ENCODE data around the gene CALD1. TPM values are rescaled to one million over a fixed set of nuclear protein-coding genes. Genes with fewer than 3 reads are reported as not detected.
A peak's percentile ranks its signal among the peaks of the same experiment; 100 is the strongest.

CALD1 gene
- total and polyA plus RNA-seq, 8 donors: 137 to 248 (median 224) TPM

DNA sequence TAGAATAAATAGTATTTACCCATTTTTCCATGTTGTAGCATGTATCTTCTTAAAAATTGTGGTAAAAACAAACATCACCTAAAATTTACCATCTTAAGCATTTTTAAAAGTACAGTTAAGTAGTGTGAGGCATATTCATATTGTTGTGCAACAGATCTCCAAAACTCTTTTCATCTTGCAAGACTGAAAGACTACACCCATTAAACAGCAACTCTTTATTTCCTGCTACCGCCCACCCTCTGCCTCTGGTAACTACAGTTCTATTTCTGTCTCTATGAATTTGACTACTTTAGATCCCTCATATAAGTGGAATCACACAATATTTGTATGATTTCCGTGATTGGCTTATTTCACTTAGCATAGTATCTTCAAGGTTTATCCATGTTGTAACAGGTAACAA lies 166.8 kb downstream of the CALD1 start:
- Histone ChIP-seq H3K36me3 (peaks cover 0 to 14% of the 10 kb centered on the region in 2 donors), H3K27me3 (no peaks in the 10 kb centered on the region), H3K27ac (no peak overlapping the region), H3K9me3 (no peaks in the 10 kb centered on the region), H3K4me3 (no peak overlapping the region), H3K4me1 (peaks cover 0 to 5% of the 10 kb centered on the region in 2 donors)
- TF ChIP-seq, protein P1, sequence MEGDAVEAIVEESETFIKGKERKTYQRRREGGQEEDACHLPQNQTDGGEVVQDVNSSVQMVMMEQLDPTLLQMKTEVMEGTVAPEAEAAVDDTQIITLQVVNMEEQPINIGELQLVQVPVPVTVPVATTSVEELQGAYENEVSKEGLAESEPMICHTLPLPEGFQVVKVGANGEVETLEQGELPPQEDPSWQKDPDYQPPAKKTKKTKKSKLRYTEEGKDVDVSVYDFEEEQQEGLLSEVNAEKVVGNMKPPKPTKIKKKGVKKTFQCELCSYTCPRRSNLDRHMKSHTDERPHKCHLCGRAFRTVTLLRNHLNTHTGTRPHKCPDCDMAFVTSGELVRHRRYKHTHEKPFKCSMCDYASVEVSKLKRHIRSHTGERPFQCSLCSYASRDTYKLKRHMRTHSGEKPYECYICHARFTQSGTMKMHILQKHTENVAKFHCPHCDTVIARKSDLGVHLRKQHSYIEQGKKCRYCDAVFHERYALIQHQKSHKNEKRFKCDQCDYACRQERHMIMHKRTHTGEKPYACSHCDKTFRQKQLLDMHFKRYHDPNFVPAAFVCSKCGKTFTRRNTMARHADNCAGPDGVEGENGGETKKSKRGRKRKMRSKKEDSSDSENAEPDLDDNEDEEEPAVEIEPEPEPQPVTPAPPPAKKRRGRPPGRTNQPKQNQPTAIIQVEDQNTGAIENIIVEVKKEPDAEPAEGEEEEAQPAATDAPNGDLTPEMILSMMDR (IDR thresholded peaks at IDR 0.05): no peak
- no peak for DNase-seq
- intact Hi-C loops (cut with DNase I): no loop called here
- ATAC-seq: peak; percentile 32

DNA sequence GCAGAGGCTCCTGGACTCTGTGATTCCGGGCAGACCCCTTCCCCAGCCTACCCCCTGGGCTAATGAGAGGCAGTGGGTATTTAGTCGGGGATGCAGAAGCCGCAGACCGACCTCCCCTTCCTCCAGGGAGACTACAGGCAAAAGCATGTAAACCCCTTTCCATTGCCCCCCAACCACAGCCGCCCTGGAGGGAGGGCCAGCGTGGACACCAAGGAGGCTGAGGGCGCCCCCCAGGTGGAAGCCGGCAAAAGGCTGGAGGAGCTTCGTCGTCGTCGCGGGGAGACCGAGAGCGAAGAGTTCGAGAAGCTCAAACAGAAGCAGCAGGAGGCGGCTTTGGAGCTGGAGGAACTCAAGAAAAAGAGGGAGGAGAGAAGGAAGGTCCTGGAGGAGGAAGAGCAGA lies 167.9 kb downstream of the CALD1 start:
- DNase-seq (peak in 1 of 4 donors; percentile 70), ATAC-seq (no peak)
- Histone ChIP-seq H3K4me1 (no peaks in the 10 kb centered on the region), H3K36me3 (peaks cover 0 to 21% of the 10 kb centered on the region in 2 donors), H3K27ac (no peak overlapping the region), H3K4me3 (no peak overlapping the region), H3K9me3 (no peaks in the 10 kb centered on the region), H3K27me3 (no peaks in the 10 kb centered on the region)
- TF ChIP-seq, protein P1 (IDR thresholded peaks at IDR 0.05): no peak
- intact Hi-C loops (cut with DNase I): no loop called here

DNA sequence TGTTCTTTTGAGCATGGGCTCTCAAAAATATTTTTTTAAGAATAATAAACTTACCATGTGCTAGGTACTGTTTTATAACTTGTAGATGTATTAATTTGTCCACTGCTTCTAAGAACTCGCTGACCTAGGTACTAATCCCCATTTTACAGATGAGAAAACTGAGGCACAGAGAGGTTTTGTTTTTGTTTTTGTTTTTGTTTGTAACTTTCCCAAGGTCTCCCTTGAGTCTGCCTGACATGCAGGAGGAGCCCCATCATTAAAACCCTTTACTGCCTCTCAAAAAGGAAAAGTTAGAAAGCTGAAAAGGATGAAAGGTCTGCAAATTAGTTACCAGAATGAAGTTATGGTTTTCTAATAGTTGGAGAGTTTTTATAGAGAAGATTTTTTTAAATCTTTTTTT lies 168.4 kb downstream of the CALD1 start:
- no peaks in the 10 kb centered on the region for H3K9me3 ChIP-seq
- TF ChIP-seq, protein P1 (IDR thresholded peaks at IDR 0.05): no peak
- no peak overlapping the region for H3K4me3 ChIP-seq
- no peaks in the 10 kb centered on the region for H3K27me3 ChIP-seq
- DNase-seq (no peak), ATAC-seq (no peak)
- intact Hi-C loops (cut with DNase I): no loop called here
- no peak overlapping the region for H3K27ac ChIP-seq
- H3K36me3 ChIP-seq: peaks cover 0 to 22% of the 10 kb centered on the region in 2 donors
- H3K4me1 ChIP-seq: no peaks in the 10 kb centered on the region

DNA sequence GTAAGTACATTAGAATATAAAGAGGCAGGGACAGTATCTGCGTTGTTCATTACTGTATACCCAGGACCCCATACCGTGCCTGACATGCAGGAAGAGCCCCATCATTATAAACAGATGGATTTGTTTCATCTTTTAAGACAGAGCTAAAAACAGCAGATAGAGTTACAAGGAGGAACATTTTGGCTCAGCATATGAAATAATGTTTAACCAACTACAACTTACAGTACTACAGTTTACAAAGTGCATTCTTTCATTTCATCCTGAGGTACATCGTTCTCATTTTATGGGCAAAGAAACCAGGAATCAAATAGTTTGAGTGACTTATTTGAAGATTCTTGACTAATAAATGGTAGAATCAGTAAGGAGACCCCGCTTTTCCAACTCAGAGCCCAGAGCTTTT lies 168.8 kb downstream of the CALD1 start:
- Histone ChIP-seq H3K9me3 (no peaks in the 10 kb centered on the region), H3K27ac (no peak overlapping the region), H3K27me3 (no peaks in the 10 kb centered on the region), H3K4me1 (no peaks in the 10 kb centered on the region), H3K36me3 (peaks cover 0 to 25% of the 10 kb centered on the region in 2 donors), H3K4me3 (no peak overlapping the region)
- DNase-seq (no peak), ATAC-seq (no peak)
- intact Hi-C loops (cut with DNase I): no loop called here
- TF ChIP-seq, protein P1 (IDR thresholded peaks at IDR 0.05): no peak

DNA sequence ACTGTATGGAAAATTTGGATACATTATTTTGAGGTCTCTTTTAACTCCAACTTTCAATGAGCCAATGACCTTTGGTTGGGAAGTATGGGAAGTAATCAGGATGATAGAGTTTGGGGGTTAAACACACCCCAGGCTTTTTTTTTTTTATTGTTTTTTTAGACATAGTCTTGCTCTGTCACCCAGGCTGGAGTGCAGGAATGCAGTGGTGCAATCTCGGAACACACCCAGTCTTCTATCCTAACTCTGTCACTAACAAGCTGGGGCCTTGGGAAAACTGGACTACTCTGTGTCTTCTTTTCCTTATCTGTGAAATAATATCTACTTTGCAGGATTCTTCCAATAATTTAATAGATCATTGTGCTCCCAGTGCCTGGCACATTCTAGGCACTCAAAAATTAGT lies 169.3 kb downstream of the CALD1 start:
- H3K36me3 ChIP-seq: peaks cover 0 to 26% of the 10 kb centered on the region in 2 donors
- H3K4me3 ChIP-seq: no peak overlapping the region
- TF ChIP-seq, protein P1 (IDR thresholded peaks at IDR 0.05): no peak
- ATAC-seq: no peak
- H3K27me3 ChIP-seq: no peaks in the 10 kb centered on the region
- DNase-seq: no peak
- H3K9me3 ChIP-seq: no peaks in the 10 kb centered on the region
- H3K4me1 ChIP-seq: no peaks in the 10 kb centered on the region
- intact Hi-C loops (cut with DNase I): no loop called here
- H3K27ac ChIP-seq: no peak overlapping the region

Measured in left lung (tissue), 10 donors.